DND-41 (cell line): ENCODE results near the gene DTNBP1.

Source experiments
- EZH2 ChIP-seq: IDR thresholded peaks from 3 replicates; pipeline ENCODE4 v1.6.1; 2012; ENCODE audit warnings: borderline replicate concordance, low read depth, mild to moderate bottlenecking, moderate library complexity, low read length, inconsistent platforms; ENCODE audit not compliant: severe bottlenecking
- TF ChIP-seq, protein P1 (sequence below): IDR thresholded peaks from 2 replicates; pipeline ENCODE4 v1.5.1; 2012; ENCODE audit warnings: borderline replicate concordance, low read length, moderate library complexity, mild to moderate bottlenecking; ENCODE audit not compliant: poor library complexity, severe bottlenecking; ENCODE audit errors: extremely low read depth

DNA sequence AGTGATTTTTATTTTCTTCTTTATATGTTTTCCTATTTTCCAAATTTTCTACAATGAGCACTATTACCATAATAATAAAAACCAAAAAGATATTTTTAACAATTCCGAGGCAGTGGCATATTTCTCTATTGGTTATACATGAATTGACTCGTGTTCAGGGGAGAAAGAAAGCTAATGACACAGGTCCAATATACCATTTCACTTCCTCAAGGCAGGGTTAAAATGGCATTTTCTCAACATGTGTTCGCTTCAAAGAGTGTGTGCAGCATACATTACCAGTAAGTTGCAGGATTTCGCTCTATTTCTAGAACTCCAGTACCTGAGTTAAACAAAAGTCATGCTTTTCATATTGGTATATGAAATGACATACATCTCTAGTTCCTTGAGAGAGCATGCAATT is 35.1 kb upstream of the DTNBP1 start:
- TF ChIP-seq, protein P1, sequence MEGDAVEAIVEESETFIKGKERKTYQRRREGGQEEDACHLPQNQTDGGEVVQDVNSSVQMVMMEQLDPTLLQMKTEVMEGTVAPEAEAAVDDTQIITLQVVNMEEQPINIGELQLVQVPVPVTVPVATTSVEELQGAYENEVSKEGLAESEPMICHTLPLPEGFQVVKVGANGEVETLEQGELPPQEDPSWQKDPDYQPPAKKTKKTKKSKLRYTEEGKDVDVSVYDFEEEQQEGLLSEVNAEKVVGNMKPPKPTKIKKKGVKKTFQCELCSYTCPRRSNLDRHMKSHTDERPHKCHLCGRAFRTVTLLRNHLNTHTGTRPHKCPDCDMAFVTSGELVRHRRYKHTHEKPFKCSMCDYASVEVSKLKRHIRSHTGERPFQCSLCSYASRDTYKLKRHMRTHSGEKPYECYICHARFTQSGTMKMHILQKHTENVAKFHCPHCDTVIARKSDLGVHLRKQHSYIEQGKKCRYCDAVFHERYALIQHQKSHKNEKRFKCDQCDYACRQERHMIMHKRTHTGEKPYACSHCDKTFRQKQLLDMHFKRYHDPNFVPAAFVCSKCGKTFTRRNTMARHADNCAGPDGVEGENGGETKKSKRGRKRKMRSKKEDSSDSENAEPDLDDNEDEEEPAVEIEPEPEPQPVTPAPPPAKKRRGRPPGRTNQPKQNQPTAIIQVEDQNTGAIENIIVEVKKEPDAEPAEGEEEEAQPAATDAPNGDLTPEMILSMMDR, result no peak
- TF ChIP-seq EZH2, result no peak
